CD4-positive, alpha-beta T cell treated with Interleukin-15 for 4 hours (primary cell): ENCODE measurements around the gene SOCS3.

Source experiments
- DNase-seq: peaks from one replicate; pipeline ENCODE4 v3.0.0-alpha.2; 2020; ENCODE audit warnings: low spot score

The SOCS3 gene, protein sequence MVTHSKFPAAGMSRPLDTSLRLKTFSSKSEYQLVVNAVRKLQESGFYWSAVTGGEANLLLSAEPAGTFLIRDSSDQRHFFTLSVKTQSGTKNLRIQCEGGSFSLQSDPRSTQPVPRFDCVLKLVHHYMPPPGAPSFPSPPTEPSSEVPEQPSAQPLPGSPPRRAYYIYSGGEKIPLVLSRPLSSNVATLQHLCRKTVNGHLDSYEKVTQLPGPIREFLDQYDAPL

DNA sequence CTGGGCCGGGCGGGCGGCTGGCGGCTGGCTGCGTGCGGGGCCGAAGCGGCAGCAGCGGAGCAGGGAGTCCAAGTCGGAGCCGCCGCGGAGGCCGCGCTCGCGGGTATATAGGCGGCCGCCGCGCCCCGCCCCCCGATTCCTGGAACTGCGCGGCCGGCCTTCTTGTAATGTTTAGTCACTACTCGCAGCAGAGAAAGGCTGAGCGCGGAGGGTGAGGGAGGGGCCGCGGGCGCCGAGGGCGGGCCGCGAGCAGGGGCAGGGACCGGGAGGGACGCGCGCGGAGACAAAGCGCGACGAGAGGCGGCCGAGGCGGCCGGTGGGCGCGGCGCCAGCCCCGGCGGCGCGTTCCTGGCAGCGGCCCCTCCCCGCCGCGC, at the start of gene SOCS3:
SOCS3 (minus strand) TSS at position 81 of the 374 bp plus-strand sequence. CDS start 982 bp downstream, outside the sequence.
- peak; percentile 99 for DNase-seq

DNA sequence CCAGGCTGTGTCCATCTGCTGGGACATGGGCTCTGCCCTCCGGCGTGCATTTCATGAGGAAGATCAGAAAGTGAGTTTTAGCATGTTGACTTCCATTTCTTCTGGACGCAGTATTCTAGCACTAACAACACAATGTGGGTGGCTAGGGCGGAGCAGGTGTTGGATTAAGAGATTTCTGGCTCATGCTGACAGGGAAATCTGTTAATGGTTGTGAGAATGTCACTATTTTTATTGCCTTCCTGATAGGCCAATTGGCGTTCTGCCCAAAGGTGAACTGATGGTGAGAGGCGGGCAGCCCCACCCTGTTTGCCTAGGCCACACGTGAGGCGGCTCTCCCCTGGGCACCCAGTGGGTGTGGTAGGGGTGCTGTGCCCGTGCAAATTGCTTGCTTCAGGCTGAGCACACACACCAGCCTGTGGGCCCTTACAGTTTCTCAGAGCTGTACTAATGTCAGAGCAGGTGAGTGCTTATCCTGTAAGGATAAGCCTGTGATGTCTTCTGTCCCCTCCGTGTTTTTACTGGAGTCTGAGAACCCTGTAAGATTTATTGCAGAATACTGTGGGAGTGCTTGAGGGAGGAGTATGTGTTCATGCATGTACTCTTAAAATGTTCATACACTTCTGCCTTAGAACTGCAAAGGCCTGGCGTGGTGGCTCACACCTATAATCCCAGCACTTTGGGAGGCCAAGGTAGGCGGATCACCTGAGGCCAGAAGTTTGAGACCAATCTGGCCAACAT, 49.5 kb upstream of the SOCS3 start:
- DNase-seq, result no peak

DNA sequence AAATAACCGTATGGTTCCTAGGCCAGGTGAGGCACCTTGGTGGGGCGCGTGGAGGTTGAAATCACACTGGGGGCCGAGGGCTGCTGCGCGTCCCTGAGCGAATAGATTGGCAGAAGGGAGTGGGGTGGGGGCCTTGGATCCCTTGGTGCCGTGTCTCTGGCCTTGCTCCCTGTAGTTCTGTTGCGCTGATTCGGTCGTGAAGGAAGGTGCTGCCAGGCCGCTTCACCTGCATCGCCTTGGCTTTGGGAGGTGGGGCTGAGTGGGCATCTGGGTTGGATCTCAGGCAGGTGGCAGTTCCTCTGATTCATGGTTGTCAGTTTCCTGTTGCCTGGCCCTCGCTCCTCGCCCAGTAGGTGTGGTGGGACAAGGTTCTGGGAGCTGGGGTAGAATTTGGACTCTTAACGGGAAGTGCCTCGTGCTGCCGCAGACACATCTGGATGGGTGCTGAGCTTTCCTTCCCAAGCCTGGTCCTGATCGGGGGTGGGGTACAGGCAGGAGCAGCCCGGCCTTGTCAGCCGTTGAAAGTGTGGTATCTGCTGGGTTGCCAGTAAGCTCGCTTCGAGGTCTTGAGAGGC, 48.7 kb upstream of the SOCS3 start:
- no peak for DNase-seq

DNA sequence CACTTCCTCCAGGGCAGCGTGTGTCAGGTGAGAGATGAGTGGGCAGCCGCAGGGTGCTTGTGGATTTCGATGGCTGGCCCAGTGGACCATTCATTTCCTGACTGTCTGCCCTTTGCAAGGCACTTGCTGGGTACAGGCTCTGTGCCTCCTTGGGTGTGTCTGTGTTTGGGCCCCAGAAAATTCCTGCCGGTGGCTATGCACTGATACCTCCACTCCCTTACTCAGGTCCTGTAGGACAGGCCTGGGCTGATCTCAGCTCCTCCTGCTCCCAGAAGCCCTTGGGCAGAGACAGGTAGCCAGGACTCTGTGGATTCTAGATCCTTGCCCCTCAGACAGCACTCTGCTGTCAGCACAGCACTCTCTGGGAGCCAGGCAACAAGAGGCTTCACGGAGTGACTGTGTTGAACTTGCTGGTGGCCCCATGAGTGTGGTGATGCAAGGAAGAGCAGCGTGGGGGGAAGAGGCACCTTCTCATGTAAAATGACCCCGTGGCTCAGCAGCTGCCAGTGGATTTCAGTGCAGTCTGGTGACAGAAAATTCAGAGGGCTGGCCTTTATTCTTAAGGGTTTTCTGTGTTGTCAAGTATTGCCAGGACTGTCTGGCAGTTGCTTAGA, 47.6 kb upstream of the SOCS3 start:
- DNase-seq, result no peak

DNA sequence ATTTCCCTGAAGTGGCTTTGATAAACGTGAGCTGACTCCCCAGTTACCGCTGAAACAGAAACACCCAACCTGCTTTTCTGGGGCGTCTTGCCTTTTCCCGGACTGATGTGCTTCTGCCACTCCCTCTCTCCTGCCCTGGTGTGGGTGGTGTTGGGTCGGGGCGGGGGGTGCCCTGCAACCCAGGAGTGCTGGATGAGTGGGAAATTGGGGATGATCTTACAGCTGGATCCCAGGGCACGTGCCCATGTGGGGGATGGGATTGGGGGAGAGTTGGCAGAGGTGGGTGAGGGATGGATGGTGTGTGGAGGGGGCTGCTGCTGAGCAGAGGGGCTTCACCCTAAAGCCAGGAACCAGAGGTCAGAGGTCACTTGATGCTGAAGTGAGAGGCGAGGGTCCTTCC, 47.0 kb upstream of the SOCS3 start:
- no peak for DNase-seq

DNA sequence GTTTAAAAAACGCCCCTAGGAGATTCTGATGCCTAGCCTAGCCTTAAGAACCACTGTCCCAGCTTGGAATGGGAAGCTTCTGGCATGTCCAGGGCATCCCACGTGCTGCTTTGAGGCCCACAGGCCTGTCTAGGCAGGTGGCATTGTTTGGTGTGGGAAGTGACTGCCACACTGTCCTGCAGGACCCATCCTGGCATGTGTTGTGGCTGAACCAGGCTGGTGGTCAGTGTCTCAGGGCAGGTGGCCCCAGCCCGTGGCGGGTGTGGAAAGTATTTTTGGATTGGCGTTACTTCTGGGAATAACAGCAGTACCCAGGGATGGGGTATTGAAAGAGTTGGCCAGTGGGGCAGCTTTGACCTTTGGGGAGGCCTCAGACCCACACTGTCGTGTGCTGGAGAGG, 46.5 kb upstream of the SOCS3 start:
- DNase-seq, result no peak

DNA sequence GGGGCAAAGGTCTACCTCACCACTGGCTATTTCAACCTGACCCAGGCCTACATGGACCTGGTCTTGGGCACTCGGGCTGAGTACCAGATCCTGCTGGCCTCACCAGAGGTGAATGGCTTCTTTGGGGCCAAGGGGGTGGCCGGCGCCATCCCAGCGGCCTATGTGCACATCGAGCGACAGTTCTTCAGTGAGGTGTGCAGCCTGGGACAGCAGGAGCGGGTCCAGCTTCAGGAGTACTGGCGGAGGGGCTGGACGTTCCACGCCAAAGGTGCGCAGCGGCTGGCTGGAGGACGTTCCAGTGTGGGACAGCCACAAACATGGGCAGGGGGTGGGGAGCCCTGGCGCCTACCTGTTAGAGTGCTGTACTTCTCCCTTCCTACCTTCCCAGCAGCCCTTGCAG, 43.9 kb upstream of the SOCS3 start:
- no peak for DNase-seq

DNA sequence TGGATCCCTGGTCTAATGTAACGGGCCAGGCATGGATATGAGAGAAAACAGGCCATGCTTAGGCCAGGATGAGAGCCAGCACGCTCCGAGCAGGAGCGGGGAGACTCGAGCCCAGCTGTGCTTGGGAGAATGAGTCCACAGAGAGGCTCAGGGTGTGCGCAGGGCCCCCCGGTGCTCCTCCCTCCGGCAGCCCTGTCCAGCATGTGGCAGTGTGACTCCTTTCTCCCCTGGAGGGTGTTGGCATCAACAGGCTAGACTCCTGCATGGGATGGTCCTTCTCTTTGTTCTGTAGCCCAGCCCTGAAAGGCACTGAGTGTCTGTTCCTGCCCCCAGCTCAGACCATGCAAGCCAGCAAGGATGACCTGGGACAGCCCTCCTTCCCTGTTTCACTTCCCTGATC, 42.0 kb upstream of the SOCS3 start:
- no peak for DNase-seq

DNA sequence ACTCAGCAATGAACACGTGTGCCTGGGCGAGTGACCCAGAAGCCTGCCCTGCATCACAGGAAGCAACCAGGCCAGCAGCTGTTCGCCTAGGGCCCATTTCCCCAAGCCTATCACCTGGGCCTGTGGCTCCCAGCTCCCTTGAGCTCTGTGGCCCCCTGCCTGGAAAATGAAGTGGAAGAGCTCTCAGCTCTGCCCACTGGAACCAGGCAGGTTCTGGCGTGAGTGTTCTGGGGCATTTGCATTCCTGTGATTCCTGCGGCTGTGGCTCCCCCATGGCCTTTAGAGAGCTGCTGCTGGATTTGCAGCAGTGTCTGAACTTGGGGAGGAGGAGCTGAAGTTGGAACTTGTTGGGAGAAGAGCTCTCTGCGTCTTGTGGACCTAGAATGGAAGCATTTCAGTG, 41.4 kb upstream of the SOCS3 start:
- no peak for DNase-seq

DNA sequence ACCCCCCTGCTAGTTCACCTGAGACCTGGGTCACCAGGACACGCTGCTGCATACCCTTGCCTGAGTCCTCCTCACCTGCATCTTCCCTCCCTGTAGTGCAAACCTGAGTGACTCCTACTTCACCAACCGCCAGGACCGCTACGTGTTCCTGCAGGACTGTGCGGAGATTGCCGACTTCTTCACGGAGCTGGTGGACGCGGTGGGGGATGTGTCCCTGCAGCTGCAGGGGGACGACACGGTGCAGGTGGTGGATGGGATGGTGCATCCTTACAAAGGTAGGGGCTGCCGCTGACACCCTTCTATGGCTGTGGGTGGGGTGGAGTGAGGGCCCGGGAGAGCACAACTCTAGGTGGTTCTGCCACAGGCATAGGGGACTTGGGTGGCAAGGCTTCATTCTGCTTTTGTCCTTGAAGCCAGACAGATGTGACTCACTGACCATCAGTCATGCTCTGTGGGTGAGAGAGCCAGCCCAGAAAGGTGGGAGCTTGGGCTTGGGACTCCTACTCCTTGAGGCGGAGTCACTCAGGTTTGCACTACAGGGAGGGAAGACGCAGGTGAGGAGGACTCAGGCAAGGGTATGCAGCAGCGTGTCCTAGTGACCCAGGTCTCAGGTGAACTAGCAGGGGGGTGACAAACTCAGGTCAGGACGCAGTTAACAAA, 40.8 kb upstream of the SOCS3 start:
- DNase-seq, result no peak

DNA sequence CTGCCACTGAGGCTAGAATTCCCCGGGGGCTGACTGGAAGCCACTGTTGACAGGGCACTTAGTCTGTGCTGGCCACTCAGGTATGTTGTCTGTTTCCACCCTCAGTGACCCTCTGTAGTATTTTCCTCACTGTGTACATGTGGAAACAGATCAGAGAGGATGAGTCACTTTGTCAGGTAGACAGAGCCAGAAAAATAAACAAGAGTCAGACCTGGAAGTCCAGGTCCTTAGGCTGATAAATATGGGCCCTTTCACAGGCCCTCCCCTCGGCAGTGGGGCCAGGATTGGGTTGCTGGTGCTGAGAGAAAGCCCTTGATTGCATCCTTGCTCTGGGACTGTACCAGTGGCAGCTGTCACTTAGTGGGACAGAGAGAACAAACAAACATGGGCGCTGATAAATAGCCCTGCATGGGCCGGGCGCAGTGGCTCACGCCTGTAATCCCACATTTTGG, 39.8 kb upstream of the SOCS3 start:
- no peak for DNase-seq

DNA sequence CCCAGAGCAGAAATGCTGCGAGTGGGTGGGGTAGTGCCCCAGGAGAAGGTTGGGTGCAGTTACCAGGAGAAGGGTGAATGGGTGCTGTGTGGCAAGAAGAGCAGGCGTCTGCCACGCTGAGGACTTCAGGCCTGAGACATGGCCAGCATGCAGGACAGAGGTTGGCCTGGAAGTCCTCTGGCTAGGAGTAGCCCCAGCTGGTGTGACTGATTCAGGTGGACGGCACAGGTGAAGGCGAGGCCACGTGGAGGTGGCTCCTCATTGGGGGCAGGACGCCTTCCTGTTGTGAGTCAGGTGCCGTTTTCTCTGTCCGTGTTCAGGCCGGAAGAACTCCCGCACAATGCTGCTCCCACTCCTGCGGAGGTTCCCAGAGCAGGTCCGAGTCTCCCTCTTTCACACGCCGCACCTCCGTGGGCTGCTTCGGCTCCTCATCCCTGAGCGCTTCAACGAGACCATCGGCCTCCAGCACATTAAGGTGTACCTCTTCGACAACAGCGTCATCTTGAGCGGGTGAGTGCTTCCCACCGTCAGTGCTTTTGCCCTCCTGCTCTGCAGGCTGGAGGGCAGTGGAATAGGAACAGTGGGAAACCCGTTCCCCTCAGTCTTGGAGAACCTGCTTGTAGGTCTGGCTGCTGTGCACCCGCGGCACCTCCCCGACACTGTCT, 39.3 kb upstream of the SOCS3 start:
- no peak for DNase-seq

DNA sequence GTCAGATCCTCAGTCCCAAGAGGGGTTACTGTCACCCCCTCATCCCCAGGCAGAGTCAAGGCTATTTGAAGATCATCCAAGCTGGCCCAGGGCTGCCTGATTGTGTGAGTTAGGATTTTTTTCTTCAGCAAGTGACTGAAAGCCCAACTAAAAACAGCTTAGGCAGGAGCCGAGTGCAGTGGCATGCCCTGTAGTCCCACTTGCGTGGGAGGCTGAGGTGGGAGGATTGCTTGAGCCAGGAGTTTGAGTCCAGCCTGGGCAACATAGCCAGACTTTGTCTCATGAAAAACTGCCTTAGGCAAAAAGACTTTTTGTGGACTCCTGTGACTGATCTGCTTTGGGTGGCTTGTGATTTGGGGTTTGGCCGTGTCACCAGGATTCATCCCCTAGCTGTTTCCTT, 38.5 kb upstream of the SOCS3 start:
- DNase-seq, result no peak

DNA sequence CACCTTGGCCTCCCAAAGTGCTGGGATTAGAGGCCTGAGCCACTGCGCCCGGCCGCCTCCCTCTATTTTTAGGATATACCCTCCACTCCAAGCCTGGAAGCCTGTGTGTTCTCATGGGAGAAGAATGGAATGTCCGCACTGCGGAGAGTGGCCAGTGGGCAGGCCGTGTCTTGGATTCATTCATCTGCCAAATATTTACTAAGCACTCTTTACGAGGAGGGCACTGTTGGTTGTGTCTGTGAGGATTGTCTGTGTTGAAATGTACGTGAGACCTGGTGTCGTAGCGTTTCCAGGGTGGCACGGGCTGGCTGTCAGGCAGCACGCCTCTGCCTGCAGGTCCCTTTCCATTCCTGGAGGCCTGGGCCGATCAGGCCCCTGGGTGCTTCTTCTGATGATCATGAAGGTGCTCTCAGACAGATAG, 37.8 kb upstream of the SOCS3 start:
- no peak for DNase-seq

DNA sequence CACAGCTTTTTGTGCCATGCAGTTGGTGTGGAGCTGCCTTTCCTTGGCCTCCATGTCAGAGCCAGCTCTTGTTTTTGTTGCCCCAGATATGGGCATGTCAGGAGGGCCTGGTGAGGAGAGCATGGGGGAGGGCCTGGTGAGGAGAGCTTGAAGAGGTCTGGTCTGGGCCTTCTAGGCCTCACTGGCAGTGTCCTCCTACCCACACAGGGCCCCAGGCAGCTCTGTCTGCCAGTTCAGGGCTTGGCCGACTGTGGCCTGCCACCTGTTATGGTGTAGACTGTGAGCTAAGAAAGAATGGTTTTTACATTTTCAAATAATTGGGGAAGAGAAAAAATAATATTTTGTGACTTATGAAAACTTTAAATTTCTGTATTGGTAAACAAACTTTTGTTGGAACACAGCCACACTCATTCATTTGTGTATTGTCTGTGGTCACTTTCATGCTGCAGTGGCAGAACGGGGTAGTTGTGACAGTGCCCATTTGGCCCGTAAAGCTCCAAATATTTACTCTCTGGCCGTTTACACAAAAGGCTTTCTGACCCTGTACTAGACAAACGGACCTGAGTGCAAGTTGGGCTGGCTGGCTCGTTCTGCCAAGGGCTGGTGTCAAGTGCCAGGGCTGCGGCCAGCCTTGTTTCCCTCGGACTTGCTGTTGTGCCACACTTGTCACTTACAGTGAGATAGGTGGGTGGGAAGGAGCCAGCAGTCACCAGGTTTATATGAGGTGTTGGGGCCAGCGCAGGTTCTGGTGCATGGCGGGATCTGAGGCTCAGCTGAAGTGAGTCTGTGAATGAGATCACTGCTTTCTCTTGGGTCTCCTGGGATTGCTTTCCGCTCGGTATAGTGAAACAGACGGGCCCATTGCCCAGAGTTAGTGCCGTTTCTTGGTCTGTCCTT, 36.8 kb upstream of the SOCS3 start:
- DNase-seq, result no peak

DNA sequence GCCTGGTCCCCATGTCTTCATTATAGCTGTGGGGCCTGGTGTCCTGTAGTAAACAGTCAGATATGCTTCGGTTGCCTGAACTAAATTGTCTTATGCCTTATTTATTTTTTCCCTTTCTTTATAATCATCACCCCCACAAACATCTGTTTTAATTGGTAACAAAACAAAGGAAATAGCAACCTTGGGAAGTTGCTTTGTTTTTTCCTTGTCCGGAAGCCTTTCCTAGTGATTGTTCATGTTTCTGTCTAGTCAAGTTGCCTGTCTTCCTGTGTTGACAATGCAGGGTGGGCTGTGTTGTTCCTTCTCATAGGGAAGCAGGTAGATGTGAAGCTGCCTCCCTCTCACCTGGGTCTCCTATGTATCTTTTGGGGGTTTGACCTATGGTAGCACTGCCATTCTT, 35.3 kb upstream of the SOCS3 start:
- no peak for DNase-seq

DNA sequence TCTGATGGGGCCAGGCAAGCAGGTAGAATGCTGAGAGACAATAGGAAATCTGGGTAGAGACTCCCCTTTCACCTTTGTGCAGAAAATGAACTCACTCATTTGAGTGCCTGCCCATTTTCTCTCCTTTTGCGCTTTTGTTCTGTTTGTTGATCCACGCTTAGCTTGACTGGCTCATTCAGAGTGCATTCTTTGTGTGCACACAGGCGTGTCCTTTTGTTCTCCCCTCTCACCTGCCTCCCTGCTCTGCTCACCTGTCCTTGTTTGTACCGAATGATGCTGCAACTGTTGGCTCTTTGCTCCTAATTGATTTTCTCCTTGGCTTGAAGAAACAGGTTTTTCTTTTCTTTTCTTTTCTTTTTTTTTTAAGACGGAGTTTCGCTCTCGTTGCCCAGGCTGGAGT, 34.3 kb upstream of the SOCS3 start:
- DNase-seq, result no peak

DNA sequence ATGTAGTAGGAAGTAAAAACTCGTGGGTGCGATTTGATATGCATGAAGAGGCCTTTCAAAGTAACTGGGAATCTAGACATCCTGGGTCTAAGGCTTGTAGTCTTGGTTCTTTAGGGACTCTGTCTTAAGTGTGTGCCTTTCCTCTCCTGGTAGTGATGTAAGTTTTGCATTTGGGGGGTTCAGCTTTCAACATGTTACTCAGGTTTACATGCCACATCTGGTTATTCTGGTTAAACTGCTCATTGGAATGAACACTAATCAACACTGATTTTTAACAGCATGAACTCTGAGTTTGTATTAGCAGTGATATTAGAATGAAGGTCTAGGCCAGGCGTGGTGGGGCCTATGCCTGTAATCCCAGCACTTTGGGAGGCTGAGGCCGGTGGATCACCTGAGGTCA, 33.7 kb upstream of the SOCS3 start:
- DNase-seq, result no peak

DNA sequence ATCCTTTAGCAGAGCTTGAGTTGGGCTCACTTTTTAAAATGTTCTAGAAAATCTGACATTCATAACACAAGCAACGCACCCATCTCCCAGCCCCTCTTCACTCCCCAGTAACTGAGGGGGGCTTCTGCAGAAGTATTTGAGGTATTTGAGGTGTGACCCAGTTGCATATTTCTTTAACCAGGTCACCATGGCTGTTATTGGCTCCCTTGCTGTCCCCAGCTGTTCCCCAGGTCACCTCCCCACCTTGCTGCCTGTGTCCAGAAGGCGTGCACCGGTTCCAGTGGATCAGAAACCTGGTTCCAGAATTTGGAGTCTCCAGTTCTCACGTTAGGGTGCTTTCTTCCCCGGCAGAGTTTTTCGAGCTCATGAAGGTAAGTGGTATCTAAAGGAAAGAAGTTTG, 32.4 kb upstream of the SOCS3 start:
- DNase-seq, result no peak

DNA sequence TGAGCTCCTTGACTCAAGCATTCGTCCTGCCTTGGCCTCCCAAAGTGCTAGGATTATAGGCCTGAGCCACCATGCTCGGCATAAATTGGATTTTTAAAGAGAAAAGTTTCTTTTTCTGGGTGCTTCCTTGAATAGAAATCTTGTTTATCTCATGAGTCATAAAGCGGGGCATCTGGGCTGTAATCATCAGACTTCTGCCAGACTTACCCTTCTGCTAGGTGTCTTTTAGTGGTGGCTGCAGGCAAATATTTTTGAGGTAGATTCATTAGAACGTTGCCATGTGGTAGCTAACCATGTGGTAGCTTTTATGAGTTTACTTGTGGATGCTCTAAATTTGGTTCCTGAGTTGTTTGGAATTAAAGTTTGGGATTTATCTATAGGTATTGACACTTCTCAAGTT, 32.0 kb upstream of the SOCS3 start:
- DNase-seq, result no peak

DNA sequence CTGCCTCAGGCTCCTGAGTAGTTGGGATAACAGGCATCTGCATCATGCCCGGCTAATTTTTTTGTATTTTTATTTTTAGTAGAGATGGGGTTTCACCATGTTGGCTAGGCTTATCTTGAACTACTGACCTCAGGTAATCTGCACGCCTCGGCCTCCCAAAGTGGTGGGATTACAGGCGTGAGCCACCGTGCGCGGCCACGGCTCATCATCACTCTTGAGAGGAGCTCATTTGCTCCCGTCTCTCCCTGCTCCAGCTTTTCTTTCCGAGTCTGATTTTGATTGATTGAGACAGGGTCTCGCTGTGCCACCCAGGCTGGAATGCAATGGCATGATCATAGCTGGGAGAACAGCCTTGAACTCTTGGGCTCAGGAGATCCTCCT, 31.2 kb upstream of the SOCS3 start:
- DNase-seq, result no peak
